Pons (tissue), 1 donor: Measurements from ENCODE around the gene CPPED1.

Experiments used
- DNase-seq: peaks from one replicate; pipeline ENCODE4 v3.0.0-alpha.2; 2016; ENCODE audit warnings: low spot score

Gene CPPED1

GRCh38 chr16:12681653-12682052 lies 122.0 kb downstream of the CPPED1 start:
- no peak for DNase-seq

- DNase-seq, result no peak
Measured at GRCh38 chr16:12680531-12680930, 123.2 kb downstream of the CPPED1 start.

GRCh38 chr16:12679660-12680272 lies 123.9 kb downstream of the CPPED1 start:
- no peak for DNase-seq

- DNase-seq, result no peak
Measured at GRCh38 chr16:12678983-12679382, 124.7 kb downstream of the CPPED1 start.

GRCh38 chr16:12677502-12677901 lies 126.2 kb downstream of the CPPED1 start:
- DNase-seq, result no peak

GRCh38 chr16:12675852-12676251 lies 127.8 kb downstream of the CPPED1 start:
- no peak for DNase-seq

- no peak for DNase-seq
Measured at GRCh38 chr16:12675046-12675445, 128.6 kb downstream of the CPPED1 start.

GRCh38 chr16:12674524-12674923 lies 129.2 kb downstream of the CPPED1 start:
- DNase-seq, result no peak

- no peak for DNase-seq
Measured at GRCh38 chr16:12674071-12674470, 129.6 kb downstream of the CPPED1 start.

- DNase-seq, result no peak
Measured at GRCh38 chr16:12673466-12673865, 130.2 kb downstream of the CPPED1 start.

- DNase-seq, result no peak
Measured at GRCh38 chr16:12672986-12673385, 130.7 kb downstream of the CPPED1 start.

GRCh38 chr16:12669908-12670307 lies 133.8 kb downstream of the CPPED1 start:
- no peak for DNase-seq

- no peak for DNase-seq
Measured at GRCh38 chr16:12667909-12668308, 135.8 kb downstream of the CPPED1 start.

- DNase-seq, result no peak
Measured at GRCh38 chr16:12664164-12664733, 139.4 kb downstream of the CPPED1 start.

GRCh38 chr16:12661656-12662172 lies 142.0 kb downstream of the CPPED1 start:
- no peak for DNase-seq

- no peak for DNase-seq
Measured at GRCh38 chr16:12659871-12660270, 143.8 kb downstream of the CPPED1 start.

- DNase-seq, result no peak
Measured at GRCh38 chr16:12658506-12658905, 145.2 kb downstream of the CPPED1 start.

- peak; percentile 61 for DNase-seq
Measured at GRCh38 chr16:12655537-12655936, 148.2 kb downstream of the CPPED1 start.

GRCh38 chr16:12653820-12654392 lies 149.8 kb downstream of the CPPED1 start:
- DNase-seq, result no peak

GRCh38 chr16:12652924-12653323 lies 150.8 kb downstream of the CPPED1 start:
- no peak for DNase-seq

GRCh38 chr16:12651765-12652512 lies 151.7 kb downstream of the CPPED1 start:
- DNase-seq, result no peak

GRCh38 chr16:12649356-12649755 lies 154.3 kb downstream of the CPPED1 start:
- no peak for DNase-seq
